GM12892 (cell line): Measurements from ENCODE around the gene ADGRB3.

Experiments
- POLR2A ChIP-seq: IDR thresholded peaks from 2 replicates; pipeline ENCODE4 v1.6.1; 2011; ENCODE audit warnings: low read depth, low read length, control low read depth
- POLR2AphosphoS5 ChIP-seq: IDR thresholded peaks from 2 replicates; pipeline ENCODE4 v1.6.1; 2011; ENCODE audit warnings: low read depth, low read length, control low read depth
- TAF1 ChIP-seq: IDR thresholded peaks from 2 replicates; pipeline ENCODE4 v1.6.1; 2011; ENCODE audit warnings: low read depth, mild to moderate bottlenecking, control low read depth, low read length, borderline replicate concordance

- TF ChIP-seq POLR2AphosphoS5 (no peak), POLR2A (no peak), TAF1 (no peak)
These were observed 409.5 kb downstream of the ADGRB3 start for GRCh38 chr6:69044534-69044933.
